ENCODE data around the gene SMIM14.

The SMIM14 gene

DNA sequence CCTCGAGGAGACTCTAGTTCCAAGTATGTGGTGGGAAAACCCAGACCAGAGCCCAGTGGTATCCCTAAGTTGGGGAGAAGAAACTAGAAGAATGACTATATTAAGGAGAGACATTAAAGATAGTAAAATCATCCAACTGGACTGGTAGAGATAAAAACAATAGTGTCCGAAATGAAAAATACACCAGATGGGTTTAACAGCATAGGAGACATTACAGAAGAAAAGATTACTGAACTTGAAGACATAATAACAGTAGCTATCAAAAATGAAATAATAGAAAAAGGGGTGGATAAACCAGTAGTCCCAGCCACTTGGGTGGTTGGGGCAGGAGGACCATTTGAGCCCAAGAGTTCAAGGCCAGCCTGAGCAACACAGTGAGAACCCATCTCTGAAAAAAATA lies 31.9 kb downstream of the SMIM14 start:
- peaks cover 7% of the 10 kb centered on the region for H3K9me3 Mint-ChIP-seq

DNA sequence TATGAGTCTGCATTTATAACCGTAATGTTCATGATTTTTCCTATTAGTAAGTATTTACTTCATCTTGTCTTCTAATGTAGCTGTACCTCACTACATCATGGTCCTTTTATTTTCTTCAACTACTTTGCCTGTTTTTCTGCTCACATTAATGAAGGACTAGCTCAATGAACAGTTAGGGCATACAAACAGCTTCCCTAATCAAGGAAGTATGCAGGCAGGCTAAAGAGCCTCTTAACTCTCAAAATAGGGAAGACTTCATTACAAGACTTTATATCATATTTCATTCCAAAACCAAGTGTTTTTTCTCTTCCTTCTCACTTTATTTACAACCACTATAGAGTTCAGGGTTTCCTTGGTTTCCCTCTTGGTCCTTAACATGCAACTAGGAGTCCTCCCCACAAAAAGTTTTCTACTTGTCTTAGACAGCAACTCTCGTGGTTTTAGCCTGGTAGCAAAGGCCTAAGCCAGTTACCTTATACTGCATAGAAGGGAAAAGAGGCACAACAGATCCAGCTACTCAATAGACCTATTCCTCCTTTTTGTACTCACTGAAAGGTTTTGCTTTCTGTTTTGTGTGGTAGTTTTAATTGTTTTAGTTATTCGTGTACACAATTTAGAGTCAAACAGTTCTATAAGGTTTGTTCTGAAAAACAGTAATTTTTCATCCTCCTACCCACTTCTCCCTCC lies 40.8 kb downstream of the SMIM14 start:
- Mint-ChIP-seq H3K27ac (peak overlapping the region; percentile 30), H3K4me1 (ENCODE audit: low read depth) (peaks cover 13% of the 10 kb centered on the region)
- intact Hi-C loops (cut with micrococcal nuclease), result no loop called here

More for the DNA sequence above, 31.9 kb downstream of the SMIM14 start:
- Mint-ChIP-seq H3K4me3 (no peak overlapping the region), H3K36me3 (ENCODE audit: low read depth) (peaks cover 58% of the 10 kb centered on the region), H3K27me3 (no peaks in the 10 kb centered on the region), H3K27ac (no peak overlapping the region), H3K4me1 (ENCODE audit: low read depth) (peaks cover 22% of the 10 kb centered on the region)
- intact Hi-C loops (cut with micrococcal nuclease), result no loop called here

DNA sequence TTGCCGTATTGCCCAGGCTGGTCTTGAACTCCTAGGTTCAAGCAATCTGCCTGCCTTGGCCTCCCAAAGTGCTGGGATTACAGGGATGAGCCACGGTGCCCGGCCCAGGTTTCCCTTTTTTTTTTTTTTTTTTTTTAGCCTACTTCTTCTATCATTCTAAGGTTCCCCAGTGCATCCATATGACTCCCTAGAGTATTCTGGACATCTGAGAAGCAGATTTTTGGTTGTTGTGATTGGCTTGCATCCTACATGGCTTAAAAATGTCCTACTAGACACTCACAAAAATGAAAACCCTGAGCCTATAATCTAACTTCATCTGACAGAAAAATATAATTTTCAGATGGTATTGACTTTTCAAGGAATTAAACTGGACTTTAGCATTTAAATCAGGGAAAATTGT lies 41.7 kb downstream of the SMIM14 start:
- intact Hi-C loops (cut with micrococcal nuclease), result no loop called here
- Mint-ChIP-seq H3K4me1 (ENCODE audit: low read depth) (peaks cover 13% of the 10 kb centered on the region), H3K4me3 (no peak overlapping the region), H3K36me3 (ENCODE audit: low read depth) (peaks cover 47% of the 10 kb centered on the region), H3K27me3 (no peaks in the 10 kb centered on the region), H3K9me3 (no peaks in the 10 kb centered on the region), H3K27ac (no peak overlapping the region)

More for the DNA sequence above, 40.8 kb downstream of the SMIM14 start:
- Mint-ChIP-seq H3K27me3 (no peaks in the 10 kb centered on the region), H3K9me3 (no peaks in the 10 kb centered on the region), H3K36me3 (ENCODE audit: low read depth) (peaks cover 56% of the 10 kb centered on the region), H3K4me3 (no peak overlapping the region)

DNA sequence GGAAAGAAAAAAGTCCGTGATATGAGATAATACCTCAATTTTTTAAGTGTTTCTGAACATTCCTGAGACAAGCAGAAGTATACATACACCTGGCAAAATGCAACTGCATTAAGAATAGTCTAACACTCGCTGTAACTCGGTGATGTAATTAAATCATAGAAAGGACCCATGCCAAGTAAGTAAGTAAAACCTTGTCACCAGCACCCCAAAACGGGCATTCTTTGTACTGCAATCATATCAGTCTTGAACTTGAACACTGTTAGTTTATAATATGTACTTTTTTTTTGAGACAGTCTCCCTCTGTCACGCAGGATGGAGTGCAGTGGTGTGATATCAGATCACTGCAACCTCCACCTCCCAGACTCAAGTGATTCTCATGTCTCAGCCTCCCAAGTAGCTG lies 47.4 kb downstream of the SMIM14 start:
- intact Hi-C loops (cut with micrococcal nuclease), result no loop called here
- Mint-ChIP-seq H3K4me1 (ENCODE audit: low read depth) (peaks cover 2% of the 10 kb centered on the region), H3K9me3 (no peaks in the 10 kb centered on the region), H3K27ac (no peak overlapping the region), H3K4me3 (no peak overlapping the region), H3K27me3 (no peaks in the 10 kb centered on the region), H3K36me3 (ENCODE audit: low read depth) (peaks cover 17% of the 10 kb centered on the region)

DNA sequence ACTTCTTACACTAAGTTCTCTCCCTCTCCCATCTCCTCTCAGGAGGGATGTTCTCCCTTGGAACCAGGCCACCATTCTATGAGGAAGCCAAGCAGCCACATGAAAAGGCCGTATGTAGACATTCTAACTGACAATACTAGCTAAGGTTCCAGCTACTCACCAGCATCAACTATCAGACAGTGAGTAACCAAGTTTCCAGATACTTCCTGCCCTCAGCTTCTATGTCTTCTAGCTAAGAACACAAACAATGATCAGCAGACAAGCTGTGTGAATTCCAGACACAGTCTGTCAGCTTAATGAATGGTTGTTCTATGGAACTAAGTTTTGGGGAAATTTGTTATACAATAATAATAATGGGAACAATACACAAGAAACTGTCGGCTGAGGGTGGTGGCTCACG lies 50.8 kb downstream of the SMIM14 start:
- Mint-ChIP-seq H3K4me3 (no peak overlapping the region), H3K36me3 (ENCODE audit: low read depth) (peaks cover 16% of the 10 kb centered on the region), H3K9me3 (no peaks in the 10 kb centered on the region), H3K4me1 (ENCODE audit: low read depth) (peaks cover 7% of the 10 kb centered on the region), H3K27ac (no peak overlapping the region), H3K27me3 (no peaks in the 10 kb centered on the region)
- intact Hi-C loops (cut with micrococcal nuclease), result no loop called here

DNA sequence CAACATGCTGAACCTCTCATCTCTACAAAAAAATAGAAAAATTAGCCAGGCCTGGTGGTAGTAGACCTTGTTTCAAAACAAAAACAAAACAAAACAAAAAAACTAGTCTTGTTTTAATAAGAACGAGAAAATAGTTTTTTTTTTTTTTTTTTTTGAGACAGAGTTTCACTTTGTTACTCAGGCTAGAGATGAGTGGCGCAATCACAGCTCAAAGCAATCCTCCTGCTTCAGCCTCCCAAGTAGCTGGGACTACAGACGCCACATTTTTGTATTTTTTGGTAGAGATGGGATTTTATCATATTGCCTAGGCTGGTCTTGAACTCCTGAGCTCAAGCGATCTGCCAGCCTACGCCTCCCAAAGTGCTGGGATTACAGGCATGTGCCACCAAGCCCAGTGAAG lies 63.7 kb downstream of the SMIM14 start:
- H3K27ac Mint-ChIP-seq, result peak overlapping the region; percentile 30
- H3K9me3 Mint-ChIP-seq, result no peaks in the 10 kb centered on the region
- peaks cover 25% of the 10 kb centered on the region for H3K36me3 Mint-ChIP-seq (ENCODE audit: low read depth)
- H3K4me1 Mint-ChIP-seq (ENCODE audit: low read depth), result no peaks in the 10 kb centered on the region
- H3K27me3 Mint-ChIP-seq, result no peaks in the 10 kb centered on the region
- no peak overlapping the region for H3K4me3 Mint-ChIP-seq
- intact Hi-C loops (cut with micrococcal nuclease), result no loop called here

DNA sequence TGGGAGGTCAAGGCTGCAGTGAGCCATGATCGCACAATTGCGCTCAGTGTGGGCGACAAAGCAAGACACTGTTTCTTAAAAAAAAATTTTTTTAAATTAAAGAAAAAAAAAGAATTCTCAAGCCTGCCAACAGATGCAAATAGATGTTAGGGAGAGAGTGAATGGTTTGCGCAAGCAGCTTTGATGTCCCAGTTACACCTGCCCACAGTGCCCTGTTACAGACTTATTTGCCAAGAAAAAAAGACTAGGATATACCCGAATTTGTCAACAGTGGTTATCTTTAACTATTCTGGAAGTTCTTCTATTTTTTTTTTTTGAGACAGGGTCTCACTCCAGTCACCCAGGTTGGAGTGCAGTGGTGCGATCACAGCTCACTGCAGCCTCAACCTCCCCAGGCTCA lies 67.2 kb downstream of the SMIM14 start:
- no peak overlapping the region for H3K4me3 Mint-ChIP-seq
- no peaks in the 10 kb centered on the region for H3K4me1 Mint-ChIP-seq (ENCODE audit: low read depth)
- no peaks in the 10 kb centered on the region for H3K27me3 Mint-ChIP-seq
- peaks cover 27% of the 10 kb centered on the region for H3K36me3 Mint-ChIP-seq (ENCODE audit: low read depth)
- intact Hi-C loops (cut with micrococcal nuclease), result no loop called here
- H3K9me3 Mint-ChIP-seq, result no peaks in the 10 kb centered on the region
- H3K27ac Mint-ChIP-seq, result no peak overlapping the region

DNA sequence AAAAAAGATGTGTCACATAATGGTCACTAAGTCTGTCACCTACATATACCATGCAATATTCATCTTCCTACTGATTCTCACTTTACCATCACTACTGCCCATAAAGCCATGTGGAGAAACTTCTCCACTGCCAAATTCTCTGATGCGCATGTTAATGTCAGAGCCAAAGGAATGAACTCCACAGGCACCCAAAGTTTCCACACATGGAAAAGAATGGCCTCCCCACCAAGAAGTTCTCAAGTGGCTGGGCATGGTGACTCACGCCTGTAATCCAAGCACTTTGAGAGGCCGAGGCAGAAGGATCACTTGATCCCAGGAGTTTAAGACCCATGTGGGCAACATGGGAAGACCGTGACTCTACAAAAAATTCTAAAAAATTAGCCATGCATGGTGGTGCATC lies 67.6 kb downstream of the SMIM14 start:
- peaks cover 4% of the 10 kb centered on the region for H3K4me1 Mint-ChIP-seq (ENCODE audit: low read depth)

DNA sequence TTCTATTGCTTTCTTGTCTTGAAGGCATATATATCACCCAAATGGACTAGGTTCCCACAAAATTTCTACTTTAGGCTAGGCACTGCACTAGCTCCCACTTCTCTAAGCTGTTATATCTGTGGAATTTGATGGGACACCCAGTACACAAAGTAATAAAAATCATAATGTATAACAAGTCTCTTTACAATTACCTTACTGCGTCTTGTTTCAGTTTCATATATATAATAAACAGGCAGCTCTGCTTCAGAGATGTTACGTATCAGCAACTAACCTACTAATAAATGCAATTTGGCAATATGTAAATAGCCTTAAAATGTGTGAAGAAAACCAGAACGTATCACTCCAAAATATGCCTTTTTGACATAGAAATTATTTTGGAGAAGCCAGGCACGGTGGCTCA lies 69.5 kb downstream of the SMIM14 start:
- Mint-ChIP-seq H3K27ac (no peak overlapping the region), H3K4me1 (ENCODE audit: low read depth) (peaks cover 5% of the 10 kb centered on the region), H3K4me3 (no peak overlapping the region), H3K27me3 (no peaks in the 10 kb centered on the region), H3K36me3 (ENCODE audit: low read depth) (peaks cover 45% of the 10 kb centered on the region), H3K9me3 (peaks cover 8% of the 10 kb centered on the region)
- intact Hi-C loops (cut with micrococcal nuclease), result no loop called here

More for the DNA sequence above, 67.6 kb downstream of the SMIM14 start:
- Mint-ChIP-seq H3K36me3 (ENCODE audit: low read depth) (peaks cover 31% of the 10 kb centered on the region), H3K4me3 (no peak overlapping the region), H3K9me3 (peaks cover 4% of the 10 kb centered on the region), H3K27me3 (no peaks in the 10 kb centered on the region), H3K27ac (no peak overlapping the region)
- intact Hi-C loops (cut with micrococcal nuclease), result no loop called here

DNA sequence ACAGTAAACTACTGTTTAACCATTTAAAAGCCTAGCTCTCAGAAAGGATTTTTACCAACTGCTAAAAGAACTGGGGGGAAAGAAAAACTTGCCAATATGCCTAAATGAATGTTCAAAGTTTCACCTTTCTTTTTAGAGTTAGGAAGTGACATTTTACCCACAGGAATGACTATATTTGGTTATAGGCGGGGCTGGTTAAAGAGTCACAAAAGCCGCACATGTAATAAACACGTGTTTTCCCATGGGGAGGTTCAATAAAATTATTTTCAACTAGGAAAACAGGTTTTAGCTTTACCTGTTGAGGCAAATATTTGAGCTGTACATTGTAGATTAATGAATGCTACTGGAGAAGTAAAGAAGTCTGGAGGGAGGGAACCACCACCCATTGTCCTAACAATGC lies 69.9 kb downstream of the SMIM14 start:
- Mint-ChIP-seq H3K36me3 (ENCODE audit: low read depth) (peaks cover 46% of the 10 kb centered on the region), H3K4me3 (no peak overlapping the region), H3K9me3 (peaks cover 8% of the 10 kb centered on the region), H3K4me1 (ENCODE audit: low read depth) (peaks cover 5% of the 10 kb centered on the region), H3K27ac (no peak overlapping the region), H3K27me3 (no peaks in the 10 kb centered on the region)
- intact Hi-C loops (cut with micrococcal nuclease), result no loop called here

DNA sequence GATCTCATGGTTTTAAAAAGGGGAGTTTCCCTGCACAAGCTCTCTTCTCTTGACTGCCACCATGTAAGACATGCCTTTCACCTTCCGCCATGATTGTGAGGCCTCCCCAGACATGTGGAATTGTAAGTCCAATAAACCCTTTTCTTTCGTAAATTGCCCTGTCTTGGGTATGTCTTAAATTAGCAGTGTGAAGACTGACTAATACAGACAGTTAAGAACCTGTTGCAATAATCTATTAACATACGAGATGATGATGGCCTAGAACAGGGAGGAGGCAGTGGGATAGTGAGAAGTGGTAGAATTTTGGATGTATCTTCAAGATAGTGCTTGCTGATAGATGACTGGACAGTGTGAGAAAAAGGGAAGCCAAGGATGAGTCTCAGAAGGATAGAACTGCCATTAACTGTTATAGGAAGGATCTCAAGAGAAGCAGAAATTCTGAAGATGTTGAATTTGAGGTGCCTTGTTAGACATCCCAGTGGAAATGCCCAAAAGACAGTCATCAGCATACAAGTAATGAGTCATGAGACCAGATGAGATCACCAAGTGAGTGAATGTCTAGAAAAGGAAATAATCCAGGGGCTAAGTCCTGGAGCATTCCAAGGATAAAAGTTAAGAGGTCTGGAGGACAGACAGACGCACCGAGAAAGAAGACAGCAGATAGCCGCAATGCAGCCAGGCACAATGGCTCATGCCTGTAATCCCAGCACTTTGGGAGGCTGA lies 72.6 kb downstream of the SMIM14 start:
- Mint-ChIP-seq H3K4me3 (no peak overlapping the region), H3K27ac (no peak overlapping the region), H3K27me3 (no peaks in the 10 kb centered on the region), H3K9me3 (peaks cover 8% of the 10 kb centered on the region), H3K36me3 (ENCODE audit: low read depth) (peaks cover 48% of the 10 kb centered on the region), H3K4me1 (ENCODE audit: low read depth) (peaks cover 5% of the 10 kb centered on the region)
- intact Hi-C loops (cut with micrococcal nuclease), result no loop called here

DNA sequence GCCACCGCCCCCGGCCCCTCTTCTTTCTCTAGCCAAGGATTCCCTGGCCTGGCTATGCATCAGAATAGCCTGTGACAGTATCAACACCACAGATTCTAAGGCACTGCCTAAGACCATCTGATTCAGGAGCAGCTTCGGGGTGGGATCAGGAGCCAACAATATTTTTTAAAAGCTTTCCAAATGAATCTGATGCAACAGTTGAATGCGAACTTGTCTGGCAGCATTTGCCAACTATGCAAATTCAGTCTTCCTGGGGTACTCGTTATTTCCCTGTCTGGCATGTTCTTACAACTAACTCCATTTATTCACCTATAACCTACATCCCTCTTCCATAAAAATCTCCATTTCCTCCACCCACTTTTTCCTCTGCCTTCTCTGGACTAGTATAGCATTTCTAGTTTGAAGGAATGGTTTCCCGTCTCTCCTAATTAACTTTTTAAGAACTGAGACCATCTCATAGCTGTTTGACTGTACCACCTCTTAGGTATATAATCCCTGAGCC lies 75.3 kb downstream of the SMIM14 start:
- Mint-ChIP-seq H3K9me3 (peaks cover 8% of the 10 kb centered on the region), H3K36me3 (ENCODE audit: low read depth) (peaks cover 58% of the 10 kb centered on the region), H3K4me3 (no peak overlapping the region), H3K27me3 (no peaks in the 10 kb centered on the region), H3K27ac (no peak overlapping the region), H3K4me1 (ENCODE audit: low read depth) (peaks cover 5% of the 10 kb centered on the region)
- intact Hi-C loops (cut with micrococcal nuclease), result no loop called here

DNA sequence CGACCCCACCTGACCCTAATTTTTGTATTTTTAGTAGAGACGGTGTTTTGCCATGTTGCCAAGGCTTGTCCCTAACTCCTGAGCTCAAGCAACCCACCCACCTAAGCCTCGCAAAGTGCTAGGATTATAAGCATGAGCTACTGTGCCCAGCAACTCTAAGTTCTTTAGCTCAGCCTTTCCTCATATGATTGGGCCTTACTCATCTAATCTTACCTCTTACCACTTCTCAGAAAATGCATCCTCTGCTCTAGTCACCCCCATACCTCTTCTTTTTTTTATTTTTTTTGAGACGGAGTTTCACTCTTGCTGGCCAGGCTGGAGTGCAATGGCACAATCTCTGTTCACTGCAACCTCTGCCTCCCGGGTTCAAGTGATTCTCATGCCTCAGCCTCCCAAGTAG lies 75.9 kb downstream of the SMIM14 start:
- peaks cover 62% of the 10 kb centered on the region for H3K36me3 Mint-ChIP-seq (ENCODE audit: low read depth)
- H3K27me3 Mint-ChIP-seq, result no peaks in the 10 kb centered on the region
- H3K27ac Mint-ChIP-seq, result no peak overlapping the region
- peaks cover 5% of the 10 kb centered on the region for H3K4me1 Mint-ChIP-seq (ENCODE audit: low read depth)
- H3K4me3 Mint-ChIP-seq, result no peak overlapping the region
- intact Hi-C loops (cut with micrococcal nuclease), result no loop called here
- peaks cover 8% of the 10 kb centered on the region for H3K9me3 Mint-ChIP-seq

DNA sequence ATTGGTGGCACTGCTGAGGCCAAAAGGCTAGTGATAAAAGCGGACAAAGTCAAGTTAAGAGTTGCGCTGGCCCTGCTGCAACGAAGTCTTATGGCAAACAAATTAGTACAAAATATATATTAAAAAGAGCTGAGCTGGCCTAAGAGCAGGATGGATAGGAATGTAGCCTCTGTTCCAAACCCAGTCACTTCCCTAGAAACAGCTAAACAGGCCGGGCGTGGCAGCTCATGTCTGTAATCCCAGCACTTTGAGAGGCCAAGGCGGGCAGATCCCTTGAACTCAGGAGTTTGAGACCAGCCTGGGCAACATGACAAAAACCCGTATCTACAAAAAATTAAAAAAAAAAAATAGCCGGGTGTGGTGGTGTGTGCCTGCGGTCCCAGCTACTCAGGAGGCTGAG lies 79.0 kb downstream of the SMIM14 start:
- Mint-ChIP-seq H3K4me1 (ENCODE audit: low read depth) (no peaks in the 10 kb centered on the region), H3K9me3 (no peaks in the 10 kb centered on the region), H3K36me3 (ENCODE audit: low read depth) (peaks cover 49% of the 10 kb centered on the region), H3K27ac (no peak overlapping the region), H3K27me3 (no peaks in the 10 kb centered on the region), H3K4me3 (no peak overlapping the region)
- intact Hi-C loops (cut with micrococcal nuclease), result no loop called here

Measured in dendritic cell treated with granulocyte-macrophage colony-stimulating factor and Interleukin-4, amounts not matched to agents 40 ng/mL and 50 ng/mL, for 4 days (primary cell).